RWPE2 (cell line): ENCODE data around the gene MUC2.
A peak's percentile ranks its signal among the peaks of the same experiment; 100 is the strongest.

Experiments
- ATAC-seq: fragments of 200-7000 bp; cut with Tn5 transposase; 3 replicates; pipeline ENCODE4 v1.9.1; 2021; ENCODE audit warnings: low read depth
- DNase-seq: peaks from one replicate; pipeline ENCODE4 v3.0.0-alpha.2; 2020; ENCODE audit warnings: low spot score
- H3K27ac ChIP-seq: fragments of 450-650 bp; 2 replicates; pipeline ENCODE4 v1.5.1; 2017; ENCODE audit warnings: mild to moderate bottlenecking; ENCODE audit not compliant: poor library complexity, severe bottlenecking
- H3K27me3 ChIP-seq: fragments of 250-450 bp; sonication (Bioruptor Pico); 2 replicates; pipeline ENCODE4 v1.5.1; 2021; ENCODE audit warnings: mild to moderate bottlenecking, moderate library complexity; ENCODE audit not compliant: insufficient read depth, poor library complexity, severe bottlenecking
- H3K36me3 ChIP-seq: fragments of 250-450 bp; sonication (Bioruptor Pico); 2 replicates; pipeline ENCODE4 v1.5.1; 2020; ENCODE audit warnings: low read depth, mild to moderate bottlenecking, moderate library complexity
- H3K4me1 ChIP-seq: fragments of 250-450 bp; sonication (Bioruptor Pico); 2 replicates; pipeline ENCODE4 v1.5.1; 2021; ENCODE audit warnings: mild to moderate bottlenecking, moderate library complexity; ENCODE audit not compliant: insufficient read depth, poor library complexity, severe bottlenecking
- H3K4me3 ChIP-seq: fragments of 250-450 bp; sonication (Bioruptor Pico); 2 replicates; pipeline ENCODE4 v1.5.1; 2021; ENCODE audit warnings: mild to moderate bottlenecking, moderate library complexity; ENCODE audit not compliant: severe bottlenecking
- H3K9me3 ChIP-seq: fragments of 250-450 bp; sonication (Bioruptor Pico); 2 replicates; pipeline ENCODE4 v1.5.1; 2021; ENCODE audit warnings: mild to moderate bottlenecking, moderate library complexity; ENCODE audit not compliant: severe bottlenecking
- CTCF ChIP-seq: fragments of 450-650 bp; IDR thresholded peaks from one replicate; pipeline ENCODE4 v1.5.1; 2017; ENCODE audit warnings: mild to moderate bottlenecking, moderate library complexity; ENCODE audit not compliant: poor library complexity, severe bottlenecking

Gene MUC2

GRCh38 chr11:1081601-1082311 is 7.1 kb downstream of the MUC2 start:
- Histone ChIP-seq H3K36me3 (no peaks in the 10 kb centered on the region), H3K27me3 (no peaks in the 10 kb centered on the region), H3K27ac (no peak overlapping the region), H3K4me3 (no peak overlapping the region), H3K9me3 (no peaks in the 10 kb centered on the region), H3K4me1 (peaks cover 15% of the 10 kb centered on the region)
- DNase-seq: peak; percentile 62
- TF ChIP-seq CTCF: no peak
- no peak for ATAC-seq

GRCh38 chr11:1082346-1082727 is 7.7 kb downstream of the MUC2 start:
- Histone ChIP-seq H3K4me1 (peaks cover 15% of the 10 kb centered on the region), H3K36me3 (no peaks in the 10 kb centered on the region), H3K9me3 (no peaks in the 10 kb centered on the region), H3K27ac (no peak overlapping the region), H3K27me3 (no peaks in the 10 kb centered on the region), H3K4me3 (no peak overlapping the region)
- peak; percentile 61 for DNase-seq
- ATAC-seq: no peak
- no peak for TF ChIP-seq CTCF

- Histone ChIP-seq H3K9me3 (no peaks in the 10 kb centered on the region), H3K36me3 (no peaks in the 10 kb centered on the region), H3K4me1 (peaks cover 15% of the 10 kb centered on the region), H3K4me3 (no peak overlapping the region), H3K27me3 (no peaks in the 10 kb centered on the region), H3K27ac (no peak overlapping the region)
- DNase-seq: peak; percentile 53
- ATAC-seq: no peak
- no peak for TF ChIP-seq CTCF
Measured at GRCh38 chr11:1082728-1083620, 8.3 kb downstream of the MUC2 start.

- no peak for TF ChIP-seq CTCF
- H3K27me3 ChIP-seq: no peaks in the 10 kb centered on the region
- no peaks in the 10 kb centered on the region for H3K9me3 ChIP-seq
- H3K27ac ChIP-seq: no peak overlapping the region
- H3K4me3 ChIP-seq: no peak overlapping the region
- ATAC-seq: peak; percentile 32; the same call in 1 of the 3 replicates
- no peaks in the 10 kb centered on the region for H3K36me3 ChIP-seq
- H3K4me1 ChIP-seq: peaks cover 15% of the 10 kb centered on the region
- DNase-seq: peak; percentile 61
Measured at GRCh38 chr11:1083621-1084551, 9.2 kb downstream of the MUC2 start.
